ENCODE data around the gene UFD1.

Gene UFD1, protein sequence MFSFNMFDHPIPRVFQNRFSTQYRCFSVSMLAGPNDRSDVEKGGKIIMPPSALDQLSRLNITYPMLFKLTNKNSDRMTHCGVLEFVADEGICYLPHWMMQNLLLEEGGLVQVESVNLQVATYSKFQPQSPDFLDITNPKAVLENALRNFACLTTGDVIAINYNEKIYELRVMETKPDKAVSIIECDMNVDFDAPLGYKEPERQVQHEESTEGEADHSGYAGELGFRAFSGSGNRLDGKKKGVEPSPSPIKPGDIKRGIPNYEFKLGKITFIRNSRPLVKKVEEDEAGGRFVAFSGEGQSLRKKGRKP

DNA sequence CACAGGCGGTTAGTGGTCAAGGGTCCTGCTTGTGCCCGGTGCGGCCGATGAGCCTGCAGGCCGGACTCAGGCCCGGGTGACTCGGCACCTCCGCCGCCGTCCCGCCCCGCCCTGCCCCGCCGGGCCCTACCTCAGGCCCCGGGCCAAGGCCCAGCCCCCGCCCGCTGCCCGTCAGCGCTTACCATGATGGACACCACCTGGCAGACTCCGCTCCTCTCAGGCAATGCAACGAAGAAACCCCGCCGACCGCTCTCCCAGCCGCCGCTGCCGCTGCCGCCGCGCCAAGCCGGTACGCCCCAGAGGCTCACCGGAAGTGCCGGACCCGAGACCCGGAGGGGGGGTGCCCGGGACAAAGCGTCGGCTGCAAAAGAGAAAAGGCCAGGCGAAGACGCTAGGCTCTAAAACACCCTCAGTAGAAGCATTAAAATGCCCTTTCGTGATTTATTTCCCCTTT, at the start of gene UFD1:
UFD1 (minus strand) TSS at position 293 of the 454 bp plus-strand sequence; CDS start at position 185, 108 bp downstream.
- DNase-seq: peak; percentile 89

DNA sequence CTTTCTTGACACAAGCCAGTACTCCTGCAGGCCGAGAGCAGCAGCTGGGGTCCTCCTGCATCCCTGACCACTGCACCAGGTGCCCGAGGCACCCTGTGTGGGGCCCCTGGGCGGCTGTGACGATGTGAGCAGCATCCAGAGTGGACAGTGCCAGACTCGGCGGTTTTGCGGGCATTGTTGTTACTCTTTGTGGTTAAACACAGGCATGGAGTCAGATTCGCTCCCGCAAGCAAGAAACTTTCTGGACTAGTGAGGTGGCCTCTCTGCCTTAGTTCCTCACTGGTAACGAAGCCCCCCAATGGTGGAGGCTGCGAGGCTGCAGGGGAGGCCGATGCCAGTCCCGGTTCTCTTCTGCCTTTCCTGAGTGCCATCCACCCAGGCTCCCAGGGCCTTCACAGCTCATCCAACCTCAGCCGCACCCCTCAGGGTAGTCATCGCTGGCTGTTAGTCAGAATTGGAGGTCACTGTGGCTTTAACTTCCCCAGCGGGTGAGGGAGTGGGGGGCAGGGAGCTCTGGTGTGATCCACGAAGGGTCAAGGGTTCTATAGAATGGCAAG, 48.9 kb upstream of the UFD1 start:
- DNase-seq: no peak

DNA sequence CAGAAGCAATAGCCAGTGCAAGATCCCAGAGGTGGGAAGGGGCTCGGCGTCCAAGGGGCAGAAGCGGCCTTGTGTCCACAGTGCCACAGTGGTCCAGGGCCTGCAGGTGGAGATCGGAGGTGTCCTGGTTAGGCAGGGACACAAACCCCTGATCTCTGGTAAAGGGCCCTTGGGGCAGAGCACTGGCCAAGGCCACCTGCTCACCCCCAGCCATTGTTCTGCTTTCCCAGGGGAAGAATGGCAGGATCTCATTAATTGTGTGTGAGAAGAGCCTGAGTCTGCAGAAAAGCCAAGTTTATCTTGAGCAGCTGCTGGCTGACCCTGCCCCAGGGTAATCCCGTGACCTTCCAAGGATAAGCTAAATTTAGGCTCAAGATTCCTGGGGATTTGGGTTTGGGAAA, 48.3 kb upstream of the UFD1 start:
- no peak for DNase-seq

DNA sequence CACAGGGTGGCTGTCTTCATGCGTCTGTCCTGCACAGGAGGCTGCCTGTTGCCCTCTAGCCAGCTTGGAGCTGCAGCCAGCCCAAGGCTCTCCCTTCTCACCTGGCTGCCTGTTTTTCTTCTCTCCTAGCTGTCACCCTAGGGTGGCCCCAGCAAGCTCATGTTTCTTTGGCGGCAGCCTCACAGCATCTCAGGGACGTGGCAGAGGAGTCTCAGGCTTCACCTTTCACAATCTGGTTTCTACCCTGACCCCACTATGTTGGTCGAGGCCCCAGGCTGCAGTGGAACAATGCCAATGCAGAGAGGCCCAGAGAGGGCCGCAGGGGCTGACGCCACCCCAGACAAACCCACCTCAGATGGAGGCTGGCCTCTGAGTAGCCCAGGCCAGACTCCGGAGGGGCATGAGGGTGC, 47.7 kb upstream of the UFD1 start:
- no peak for DNase-seq

DNA sequence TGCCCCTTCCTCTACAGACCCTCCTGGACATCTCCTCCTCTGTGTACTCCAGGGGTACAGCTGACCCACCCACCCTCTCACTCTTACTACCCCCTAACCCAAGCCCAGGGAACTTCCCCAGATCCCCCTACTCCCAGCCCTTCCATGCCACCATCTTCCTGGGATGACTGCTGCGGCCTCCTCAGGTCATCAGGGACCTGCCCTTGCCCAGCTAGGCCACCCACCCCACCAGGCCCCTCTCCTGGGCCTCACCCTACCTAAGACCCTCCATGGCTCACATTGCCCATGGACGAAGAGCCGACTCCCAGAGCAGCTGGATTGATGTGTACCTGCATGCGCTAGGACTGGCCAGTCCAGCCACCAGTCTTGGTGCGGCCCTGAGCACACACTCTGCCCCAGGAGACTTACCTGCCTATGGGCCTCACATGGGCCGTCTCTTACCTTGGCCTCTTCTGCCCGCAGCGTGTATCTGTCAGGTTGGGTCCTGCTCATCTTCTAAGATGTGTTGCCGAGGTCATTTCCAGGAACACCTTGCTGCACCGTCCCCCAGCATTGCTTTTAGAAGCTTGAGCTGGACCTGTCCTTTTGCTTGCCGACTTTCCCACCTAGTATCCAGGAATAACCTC, 47.2 kb upstream of the UFD1 start:
- no peak for DNase-seq

DNA sequence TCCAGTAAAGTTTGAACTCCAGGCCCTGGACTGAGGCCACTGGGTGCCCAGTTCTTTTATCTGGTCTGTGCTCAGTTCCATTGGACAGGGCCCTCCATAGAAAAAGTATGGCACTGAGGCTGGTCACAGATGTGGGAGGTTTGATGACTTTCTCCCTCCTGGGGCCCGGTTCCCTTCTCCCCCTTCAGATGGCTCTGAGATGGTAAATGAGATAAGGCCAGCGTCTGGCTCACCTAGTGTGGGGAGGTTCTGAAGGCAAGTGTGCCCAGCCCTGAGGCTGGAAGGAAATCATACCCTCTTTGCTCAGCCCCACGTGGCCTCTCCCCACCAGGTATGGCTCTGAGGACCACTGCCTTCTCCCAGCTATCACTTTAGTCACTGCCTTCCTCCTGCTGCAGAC, 46.7 kb upstream of the UFD1 start:
- no peak for DNase-seq

DNA sequence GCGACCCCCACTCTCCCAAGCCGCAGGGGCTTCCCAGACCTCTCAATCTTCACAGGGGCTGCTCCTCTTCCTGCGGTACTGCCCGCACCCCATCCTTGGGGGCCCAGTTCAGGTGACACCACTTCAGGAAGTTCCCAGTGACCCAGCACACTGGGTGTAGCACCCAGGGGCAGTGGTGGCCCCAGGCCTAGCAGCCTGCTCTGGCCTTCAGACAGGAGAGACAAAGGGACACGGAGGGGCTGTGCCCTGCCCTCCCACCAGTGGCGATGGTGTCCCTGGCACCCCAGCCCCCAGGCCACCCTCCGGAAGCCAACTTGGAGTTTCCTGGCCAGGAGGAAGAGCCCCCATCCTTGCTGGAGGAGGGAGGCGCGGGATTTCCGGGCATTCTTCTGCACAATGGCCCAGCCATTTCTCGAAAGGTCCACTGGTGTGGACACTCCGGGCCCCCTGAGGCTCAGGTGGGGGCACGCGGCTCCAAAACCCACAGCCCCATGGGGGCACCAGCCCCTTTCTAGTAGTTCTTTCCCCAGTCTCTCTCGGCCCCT, 46.2 kb upstream of the UFD1 start:
- DNase-seq: no peak

DNA sequence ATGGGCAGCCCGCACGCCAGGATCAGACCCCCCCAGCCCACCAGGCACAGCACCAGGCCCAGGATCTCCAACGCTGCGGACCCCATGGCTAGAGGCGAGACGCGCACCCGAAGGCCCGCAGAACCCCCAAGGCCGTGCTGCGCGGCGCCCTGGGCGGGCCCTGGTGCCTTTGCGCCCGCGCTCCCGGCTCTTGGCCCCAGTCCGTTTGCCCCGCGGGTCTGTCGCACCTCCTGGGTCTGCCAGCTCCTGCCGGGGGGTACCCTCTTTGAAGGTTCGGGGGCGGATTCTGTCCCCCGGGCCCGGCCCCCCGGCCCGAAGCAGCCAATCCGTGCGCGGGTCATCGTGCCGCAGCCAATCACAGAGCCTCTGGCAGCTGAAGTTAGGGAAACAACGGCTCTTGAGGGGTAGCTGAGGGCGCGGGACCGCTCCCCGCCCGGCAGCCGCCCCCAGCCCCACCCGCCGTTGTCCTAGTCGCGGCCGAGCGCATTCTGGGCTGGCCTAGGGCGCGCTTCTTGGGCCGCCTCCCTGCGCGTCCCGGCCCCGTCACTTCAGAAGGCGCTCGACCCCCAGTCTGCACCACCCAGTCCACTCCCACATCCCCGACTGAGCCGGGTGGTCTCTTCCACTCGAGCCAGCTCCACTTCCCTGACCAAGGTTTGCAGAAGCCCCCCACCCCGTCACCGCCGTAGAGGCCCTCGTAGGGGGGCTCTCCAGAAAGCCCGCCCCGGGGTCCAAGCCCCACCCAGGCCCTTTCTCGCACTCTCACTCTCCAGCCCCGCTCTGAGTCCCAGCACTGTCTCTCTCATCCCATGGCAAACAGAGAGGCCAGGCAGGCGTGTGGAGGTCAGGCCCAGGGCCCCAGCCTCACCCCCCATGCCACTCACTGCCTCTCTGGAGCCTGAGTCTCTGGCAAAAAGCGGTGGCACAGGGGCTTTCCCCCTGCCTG, 45.5 kb upstream of the UFD1 start, which contains the start of gene CLDN5:
CLDN5 (minus strand) TSS at position 241 of the 946 bp plus-strand sequence; CDS start at position 86, 155 bp downstream.
- peak; percentile 58 for DNase-seq

DNA sequence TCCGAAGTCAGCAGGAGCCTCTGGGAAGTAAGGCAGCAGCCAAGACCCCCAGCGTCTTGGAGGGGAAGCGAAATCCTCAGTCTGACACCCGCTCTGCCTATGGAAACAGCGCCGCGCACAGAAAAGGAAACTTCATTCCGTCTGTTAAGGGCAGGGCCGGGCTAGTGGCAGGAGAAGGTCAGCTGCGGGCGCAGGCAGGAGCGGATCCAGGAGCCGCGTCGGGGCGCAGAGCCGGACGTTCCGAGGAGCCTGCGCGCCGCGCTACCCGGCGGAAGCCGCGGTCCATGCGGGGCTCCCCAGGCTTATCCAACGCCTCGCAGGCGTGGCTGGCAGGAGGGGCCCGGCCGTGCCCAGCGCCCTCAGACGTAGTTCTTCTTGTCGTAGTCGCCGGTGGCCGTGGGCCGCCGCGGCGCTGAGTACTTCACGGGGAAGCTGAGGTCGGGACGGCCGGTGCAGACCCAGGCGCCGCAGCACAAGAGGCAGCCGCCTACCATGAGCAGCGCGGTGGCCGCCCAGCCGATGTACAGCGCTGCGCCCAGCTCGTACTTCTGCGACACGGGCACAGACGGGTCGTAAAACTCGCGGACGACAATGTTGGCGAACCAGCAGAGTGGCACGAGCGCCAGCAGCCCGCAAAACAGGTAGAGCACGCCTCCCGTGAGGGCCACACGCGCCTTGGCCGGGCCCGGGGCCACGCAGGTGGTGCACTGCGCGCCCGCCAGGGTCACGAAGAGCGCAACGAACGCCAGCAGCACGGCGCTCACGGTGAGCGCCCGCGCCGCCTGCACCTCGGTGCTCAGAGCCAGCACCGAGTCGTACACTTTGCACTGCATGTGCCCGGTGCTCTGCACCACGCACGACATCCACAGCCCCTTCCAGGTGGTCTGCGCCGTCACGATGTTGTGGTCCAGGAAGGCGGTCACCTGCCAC, 44.5 kb upstream of the UFD1 start:
- no peak for DNase-seq

DNA sequence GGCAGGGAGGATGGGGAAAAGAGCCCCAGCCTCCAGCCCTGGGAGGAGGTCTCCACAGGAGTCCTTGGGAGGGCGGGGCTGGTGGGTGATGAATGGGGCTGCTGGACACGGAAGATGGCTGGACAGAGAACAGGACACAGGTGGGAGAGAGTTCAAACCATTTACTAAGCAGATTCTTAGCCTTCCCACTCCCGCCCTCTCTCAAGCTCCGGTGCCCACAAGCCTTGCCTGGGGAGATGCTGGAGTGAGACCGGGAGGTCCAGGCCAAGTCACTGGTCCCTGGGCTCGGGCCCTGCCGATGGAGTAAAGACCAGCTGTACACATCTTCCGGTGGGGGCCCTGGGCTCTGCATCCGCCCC, 43.9 kb upstream of the UFD1 start:
- no peak for DNase-seq

DNA sequence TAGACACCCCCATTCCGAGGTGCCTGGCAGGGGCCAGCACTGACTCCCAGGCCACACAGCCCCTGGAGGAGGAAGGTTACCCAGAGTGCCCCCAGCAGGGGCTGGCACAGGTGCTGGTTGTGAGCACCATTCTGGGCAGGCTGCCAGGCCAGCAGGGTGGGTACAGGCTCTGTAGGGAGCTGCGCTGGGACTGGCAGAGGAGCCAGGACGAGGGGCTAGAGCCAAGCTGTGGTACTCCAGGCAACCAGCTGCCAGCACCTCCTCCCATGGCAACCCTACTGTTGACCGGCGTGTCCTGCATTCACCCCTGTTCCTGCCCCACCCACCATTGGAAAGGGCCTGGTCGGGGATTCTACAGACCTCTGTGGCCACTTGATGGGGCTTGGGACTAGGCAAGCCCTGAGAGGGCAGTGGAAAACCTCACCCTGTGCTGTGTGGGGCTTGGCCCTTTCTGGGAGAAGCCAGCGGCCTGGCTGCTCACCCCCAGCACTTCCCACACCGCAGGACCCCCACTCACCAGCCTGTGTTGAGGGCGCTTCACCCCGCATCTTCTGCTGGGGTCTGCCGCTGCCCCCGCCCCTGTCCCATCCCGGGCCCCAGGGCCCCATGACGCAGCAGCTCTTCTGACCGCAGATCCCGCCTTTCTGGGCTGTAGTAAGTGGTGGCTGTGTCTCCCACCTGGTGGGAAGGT, 43.3 kb upstream of the UFD1 start:
- DNase-seq: no peak

DNA sequence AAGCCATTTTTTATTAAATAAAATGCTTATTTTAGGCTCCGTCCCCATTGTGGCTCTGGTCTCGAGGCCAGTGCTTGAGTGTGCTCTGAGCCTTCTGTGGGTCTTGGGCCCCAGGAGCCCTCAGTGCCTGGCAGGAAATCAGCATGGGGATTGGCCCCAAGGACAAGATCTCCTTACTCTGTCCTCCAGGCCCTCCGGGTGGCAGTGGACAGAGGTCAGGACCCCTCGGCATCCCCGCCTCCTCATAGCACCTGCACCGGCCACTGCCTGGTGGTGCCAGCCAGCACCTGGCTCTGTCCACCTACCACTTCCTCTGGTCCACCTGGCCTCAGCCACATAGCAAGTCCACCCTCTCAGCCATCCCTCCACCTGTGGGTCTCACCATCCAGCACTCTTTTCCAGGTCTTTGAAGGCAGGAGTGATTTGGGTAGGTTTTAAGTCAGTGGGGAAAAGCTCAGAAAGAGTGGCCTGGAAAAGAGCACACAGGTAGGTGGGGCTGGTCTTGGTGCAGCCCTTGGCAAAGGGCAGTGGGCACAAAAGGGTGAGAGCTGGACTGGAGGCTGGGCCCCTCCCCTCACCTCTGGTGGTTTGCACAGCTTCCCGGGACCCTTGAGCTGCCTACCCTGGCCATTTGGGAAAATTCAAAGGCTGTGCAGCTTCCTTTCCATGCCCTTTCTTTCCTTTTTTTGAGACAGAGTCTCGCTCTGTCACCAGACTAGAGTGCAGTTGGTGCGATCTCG, 41.7 kb upstream of the UFD1 start:
- no peak for DNase-seq

DNA sequence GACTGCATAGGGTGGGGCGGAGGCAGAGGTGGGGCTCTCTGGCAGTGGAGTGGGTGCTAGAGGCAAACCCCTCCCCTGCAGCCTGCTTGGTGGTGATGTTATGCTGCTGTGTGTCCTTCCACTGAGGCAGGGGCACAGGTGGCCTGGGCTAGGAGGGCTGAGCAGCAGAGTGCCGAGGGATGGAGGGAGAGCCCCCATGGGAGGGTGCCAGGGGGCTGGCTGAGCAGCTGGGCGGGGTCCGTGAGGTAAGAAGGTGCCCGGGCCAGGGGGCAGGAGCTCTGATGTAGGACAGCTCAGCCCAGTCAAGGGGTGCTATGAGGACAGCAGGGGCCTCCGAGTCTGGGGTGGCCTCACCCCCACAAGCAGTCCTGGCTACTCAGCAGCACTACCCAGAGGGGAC, 41.0 kb upstream of the UFD1 start:
- no peak for DNase-seq

DNA sequence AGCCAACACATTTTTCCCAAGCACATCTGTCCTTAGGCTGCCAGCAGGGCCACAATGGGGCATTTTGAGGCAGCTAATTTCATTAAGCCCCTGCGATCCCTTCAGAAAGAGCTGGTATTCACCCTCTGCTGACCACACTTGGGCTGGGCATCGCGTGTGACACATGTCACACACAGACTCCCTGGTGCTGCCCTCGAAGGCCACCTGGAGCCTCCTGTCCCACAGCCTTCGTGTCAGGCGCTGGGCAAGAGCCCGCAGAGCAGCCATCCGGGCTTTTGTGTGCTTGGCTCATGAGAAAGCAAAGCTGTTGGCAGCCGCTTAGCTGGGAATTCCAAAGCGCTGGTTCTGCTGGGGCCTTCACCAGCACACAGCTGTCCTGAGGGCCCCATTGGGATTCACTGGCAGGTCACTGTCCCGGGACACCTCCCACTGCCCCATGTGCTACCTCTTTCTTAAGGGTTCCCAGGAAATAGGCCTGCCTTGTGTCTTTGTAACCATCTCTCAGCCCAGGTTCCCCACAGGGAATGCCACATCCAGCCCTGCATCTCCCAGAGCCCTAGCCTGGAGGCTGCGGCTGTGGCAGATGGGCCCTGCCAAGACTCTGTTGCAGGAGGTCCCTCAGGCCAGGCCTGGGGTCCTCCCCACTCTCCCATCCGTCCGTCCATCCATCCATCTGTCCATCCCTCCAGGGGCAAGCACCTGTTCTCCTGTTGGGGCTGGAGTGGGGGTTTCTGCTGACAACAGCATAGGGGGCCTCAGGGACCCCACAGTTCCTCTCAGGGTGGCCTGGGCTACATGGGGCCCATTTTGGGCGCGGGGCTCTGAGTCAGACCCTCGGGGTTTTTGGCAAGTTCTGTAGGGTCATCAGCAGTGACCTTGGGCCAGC, 40.3 kb upstream of the UFD1 start:
- no peak for DNase-seq

DNA sequence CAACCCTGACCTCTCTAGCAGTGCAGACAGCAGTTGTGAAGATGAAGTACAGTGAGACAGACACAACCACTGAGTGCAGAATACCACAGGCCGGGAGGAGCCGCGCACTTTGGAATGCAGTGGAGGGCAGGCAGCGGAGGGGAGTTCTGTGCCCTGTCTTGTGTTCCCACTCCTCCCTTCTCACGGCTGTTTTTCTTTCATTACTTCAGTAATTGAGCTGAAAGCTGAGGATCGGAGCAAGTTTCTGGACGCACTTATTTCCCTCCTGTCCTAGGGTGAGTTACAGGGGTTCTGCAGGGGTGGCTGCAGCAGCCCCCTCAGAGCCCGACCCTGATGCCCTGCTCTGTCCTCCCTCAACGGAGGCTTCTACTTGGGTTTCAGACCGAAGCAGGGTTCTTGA, 39.6 kb upstream of the UFD1 start:
- no peak for DNase-seq

DNA sequence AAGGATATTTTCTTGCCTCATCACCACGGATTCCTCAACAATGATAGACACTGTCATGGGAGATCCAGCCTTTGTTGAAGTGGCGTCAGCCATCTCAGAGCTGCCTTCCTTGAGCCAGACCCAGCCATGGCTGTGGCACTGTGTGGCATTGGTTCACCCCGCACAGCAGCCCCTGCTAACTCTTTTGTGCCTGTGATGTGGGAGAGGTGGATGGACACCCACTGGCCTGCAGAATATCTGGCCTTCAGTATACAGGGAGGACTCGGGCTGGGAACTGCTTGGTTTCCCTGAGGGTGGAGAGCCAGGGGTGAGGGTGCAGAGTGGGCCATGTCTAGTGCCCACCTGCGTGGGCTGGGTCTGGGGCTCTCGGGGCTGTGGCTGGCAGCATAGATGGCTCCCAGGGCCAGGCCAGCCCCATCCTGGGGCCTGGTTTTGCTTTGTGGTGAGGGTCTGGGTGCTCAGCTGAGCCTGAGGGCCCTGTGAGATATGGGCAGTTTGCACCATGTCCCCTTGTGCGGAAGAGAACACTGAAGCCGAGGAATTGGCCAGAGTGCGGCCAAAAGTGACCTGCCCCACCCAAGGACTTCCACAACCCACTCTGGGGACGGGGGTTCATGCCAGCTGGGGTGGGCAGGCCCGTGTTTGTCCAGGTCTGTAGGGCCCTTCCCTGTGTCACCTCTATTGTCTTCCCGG, 39.1 kb upstream of the UFD1 start:
- no peak for DNase-seq

DNA sequence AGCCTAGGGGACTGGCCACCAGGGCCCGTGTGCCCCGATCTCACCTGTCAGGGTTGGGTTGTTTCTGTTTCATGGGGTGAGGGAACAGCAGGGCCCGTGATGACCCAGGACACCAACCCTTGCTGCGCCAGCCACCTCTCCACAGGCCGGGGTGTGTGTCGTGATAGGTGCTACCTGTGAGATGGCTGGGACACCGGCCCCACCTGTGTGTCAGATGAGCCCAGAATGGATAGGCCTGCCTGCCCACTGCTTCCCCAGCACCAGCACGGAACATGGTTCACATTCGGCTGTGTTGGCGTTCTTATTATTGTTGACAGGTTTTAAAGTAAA, 38.1 kb upstream of the UFD1 start:
- DNase-seq: no peak

DNA sequence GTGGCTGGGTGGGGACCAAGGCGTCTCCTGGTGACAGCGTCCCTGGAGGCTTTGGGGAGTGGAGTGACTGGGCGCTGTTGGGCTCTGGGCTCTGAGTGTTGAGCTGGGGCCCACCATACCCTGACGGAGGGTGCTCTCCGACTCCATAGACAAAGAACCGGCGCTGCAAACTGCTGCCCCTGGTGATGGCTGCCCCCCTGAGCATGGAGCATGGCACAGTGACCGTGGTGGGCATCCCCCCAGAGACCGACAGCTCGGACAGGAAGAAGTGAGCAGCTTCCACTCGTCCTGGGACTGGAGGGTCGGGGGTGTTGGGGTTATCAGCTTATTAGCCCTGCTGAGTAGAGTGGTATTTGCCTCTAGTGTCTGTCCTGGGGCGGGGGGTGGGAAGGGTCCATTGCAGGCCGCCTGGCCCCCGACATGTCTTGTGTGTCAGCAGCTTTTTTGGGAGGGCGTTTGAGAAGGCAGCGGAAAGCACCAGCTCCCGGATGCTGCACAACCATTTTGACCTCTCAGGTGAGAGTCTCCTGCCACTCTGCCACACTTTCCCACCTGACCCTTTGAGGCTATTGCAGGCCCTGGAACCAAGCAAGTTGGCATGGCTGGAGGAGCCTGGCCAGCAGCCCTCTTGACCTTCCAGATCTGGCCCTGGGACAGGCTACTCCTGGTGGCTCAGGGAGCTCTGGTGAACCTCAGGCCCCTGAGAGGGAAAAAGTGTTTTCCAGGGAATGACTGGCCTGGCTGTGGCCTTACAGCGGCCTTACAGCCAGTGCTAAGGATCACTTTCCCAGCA, 37.6 kb upstream of the UFD1 start:
- no peak for DNase-seq

All from left hindlimb (tissue), 1 donor.